Neural cell (in vitro differentiated cells): ENCODE data around the gene PJA1. TPM values are rescaled to one million over a fixed set of nuclear protein-coding genes. Genes with fewer than 3 reads are reported as not detected.

ENCODE experiments used
- H2AFZ ChIP-seq: fragments of 200-600, 300-800 bp; sonication (generic), shearing (Covaris generic); 2 replicates; pipeline ENCODE4 v1.6.0; 2014; ENCODE audit warnings: low read depth, mild to moderate bottlenecking, antibody characterized with exemption, low read length, moderate library complexity
- H3F3A ChIP-seq: fragments of 200-600 bp; shearing (Covaris generic); 2 replicates; pipeline ENCODE4 v1.6.1; 2016; ENCODE audit warnings: mild to moderate bottlenecking, moderate library complexity, mixed read lengths, antibody characterized with exemption, low read length; ENCODE audit not compliant: insufficient read depth, poor library complexity, severe bottlenecking
- H3K27ac ChIP-seq: fragments of 200-600, 300-800 bp; sonication (generic), shearing (Covaris generic); 2 replicates; pipeline ENCODE4 v1.5.1; 2014; ENCODE audit warnings: mild to moderate bottlenecking, low read length, moderate library complexity
- H3K27me3 ChIP-seq: fragments of 300-800, 200-600 bp; sonication (generic), shearing (Covaris generic); 2 replicates; pipeline ENCODE4 v1.6.0; 2014; ENCODE audit warnings: mild to moderate bottlenecking, low read depth, low read length, moderate library complexity; ENCODE audit not compliant: insufficient read depth
- H3K36me3 ChIP-seq: fragments of 300-800, 200-600 bp; sonication (generic), shearing (Covaris generic); 2 replicates; pipeline ENCODE4 v1.5.1; 2014; ENCODE audit warnings: mild to moderate bottlenecking, antibody characterized with exemption, low read length, moderate library complexity; ENCODE audit not compliant: insufficient read depth
- H3K4me2 ChIP-seq: fragments of 300-800, 200-600 bp; sonication (generic), shearing (Covaris generic); 2 replicates; pipeline ENCODE4 v1.6.0; 2014; ENCODE audit warnings: mild to moderate bottlenecking, low read length
- H3K4me3 ChIP-seq: fragments of 300-800, 200-600 bp; sonication (generic), shearing (Covaris generic); 2 replicates; pipeline ENCODE4 v1.5.1; 2014; ENCODE audit warnings: mild to moderate bottlenecking, low read length, moderate library complexity
- H3K79me2 ChIP-seq: fragments of 200-600 bp; shearing (Covaris generic); replicated peaks from 2 replicates; pipeline ENCODE4 v1.6.0; 2014; ENCODE audit warnings: mild to moderate bottlenecking, low read length, moderate library complexity; ENCODE audit not compliant: insufficient read depth
- H3K9ac ChIP-seq: fragments of 300-800, 200-600 bp; sonication (generic), shearing (Covaris generic); 2 replicates; pipeline ENCODE4 v1.6.1; 2016; ENCODE audit warnings: mild to moderate bottlenecking, low read length, mixed read lengths
- H3K9me2 ChIP-seq: fragments of 200-600 bp; shearing (Covaris generic); 2 replicates; pipeline ENCODE4 v1.6.1; 2016; ENCODE audit warnings: mild to moderate bottlenecking, low read length, mixed read lengths; ENCODE audit not compliant: insufficient read depth
- H3K9me3 ChIP-seq: fragments of 200-600, 300-800 bp; sonication (generic), shearing (Covaris generic); 2 replicates; pipeline ENCODE4 v1.6.1; 2016; ENCODE audit warnings: mild to moderate bottlenecking, mixed run types, low read length, moderate library complexity, mixed read lengths
- H4K20me1 ChIP-seq: fragments of 200-600 bp; shearing (Covaris generic); 2 replicates; pipeline ENCODE4 v1.6.1; 2016; ENCODE audit warnings: mild to moderate bottlenecking, mixed run types; ENCODE audit not compliant: insufficient read depth
- EP300 ChIP-seq: fragments of 450-650 bp; conservative IDR thresholded peaks from 2 replicates; pipeline ENCODE4 v1.6.1; 2014; ENCODE audit warnings: antibody characterized with exemption, mild to moderate bottlenecking, moderate library complexity; ENCODE audit not compliant: poor library complexity, severe bottlenecking
- EZH2 ChIP-seq: fragments of 200-600, 300-800 bp; shearing (Covaris generic), sonication (generic); IDR thresholded peaks from 2 replicates; pipeline ENCODE4 v1.6.1; 2014; ENCODE audit warnings: antibody characterized with exemption, low read length, borderline replicate concordance, mild to moderate bottlenecking; ENCODE audit not compliant: insufficient read depth, poor library complexity, severe bottlenecking
- MXI1 ChIP-seq: fragments of 450-650 bp; conservative IDR thresholded peaks from 2 replicates; pipeline ENCODE4 v1.6.1; 2014; ENCODE audit warnings: antibody characterized with exemption, mild to moderate bottlenecking; ENCODE audit not compliant: poor library complexity, severe bottlenecking
- POLR2AphosphoS5 ChIP-seq: IDR thresholded peaks from 2 replicates; pipeline ENCODE4 v1.6.1; 2012
- RAD21 ChIP-seq: fragments of 450-650 bp; conservative IDR thresholded peaks from 2 replicates; pipeline ENCODE4 v1.6.1; 2014; ENCODE audit warnings: antibody characterized with exemption, mild to moderate bottlenecking, moderate library complexity
- REST ChIP-seq: IDR thresholded peaks from 2 replicates; pipeline ENCODE4 v1.6.1; 2012; ENCODE audit warnings: borderline replicate concordance
- SMC3 ChIP-seq: fragments of 450-650 bp; conservative IDR thresholded peaks from 2 replicates; pipeline ENCODE4 v1.6.1; 2014; ENCODE audit warnings: antibody characterized with exemption, mild to moderate bottlenecking, moderate library complexity; ENCODE audit not compliant: poor library complexity
- TAF1 ChIP-seq: IDR thresholded peaks from 2 replicates; pipeline ENCODE4 v1.6.1; 2012; ENCODE audit warnings: low read depth
- polyA minus RNA-seq: library from RNA; depleted of rRNA, polyadenylated mRNA; stranded (reverse); fragments of >200 nt; gene quantifications from 2 replicates; pipeline ENCODE4 v1.2.3, GENCODE V29; 2014
- polyA plus RNA-seq: library from polyadenylated mRNA; depleted of rRNA; stranded (reverse); fragments of >200 nt; gene quantifications from 2 replicates; pipeline ENCODE4 v1.2.3, GENCODE V29; 2014
- TF ChIP-seq, protein P1 (sequence below): fragments of 450-650 bp; IDR thresholded peaks from 2 replicates; pipeline ENCODE4 v1.5.1; 2014; ENCODE audit warnings: antibody characterized with exemption, mild to moderate bottlenecking, moderate library complexity; ENCODE audit not compliant: poor library complexity, severe bottlenecking

Gene PJA1
- polyA plus RNA-seq (214 and 225 TPM in 2 replicates), polyA minus RNA-seq (207 and 208 TPM in 2 replicates)

GRCh38 chrX:69165087-69165651 is at the start of gene PJA1:
Gene PJA1, minus strand, starts transcription at chrX:69165453. Its CDS starts 2,380 bp downstream, at chrX:69163073.
- Histone ChIP-seq H3K9me3 (no peaks in the 10 kb centered on the region), H3K4me3 (peak within 1 kb of the TSS; percentile 82), H3K79me2 (peaks cover 29% of the 10 kb centered on the region), H3K36me3 (no peaks in the 10 kb centered on the region), H2AFZ (peak within 1 kb of the TSS; percentile 21), H4K20me1 (no peaks in the 10 kb centered on the region), H3K4me2 (peak within 1 kb of the TSS; percentile 73), H3K27me3 (no peaks in the 10 kb centered on the region), H3F3A (no peaks in the 10 kb centered on the region), H3K9ac (peak within 1 kb of the TSS; percentile 89), H3K9me2 (no peaks in the 10 kb centered on the region), H3K27ac (peak within 1 kb of the TSS; percentile 88)
- peak; percentile 48 for TF ChIP-seq RAD21
- peak; percentile 49 for TF ChIP-seq REST
- no peak for TF ChIP-seq TAF1
- TF ChIP-seq EZH2 = no peak
- TF ChIP-seq EP300 = peak; percentile 43
- TF ChIP-seq, protein P1, sequence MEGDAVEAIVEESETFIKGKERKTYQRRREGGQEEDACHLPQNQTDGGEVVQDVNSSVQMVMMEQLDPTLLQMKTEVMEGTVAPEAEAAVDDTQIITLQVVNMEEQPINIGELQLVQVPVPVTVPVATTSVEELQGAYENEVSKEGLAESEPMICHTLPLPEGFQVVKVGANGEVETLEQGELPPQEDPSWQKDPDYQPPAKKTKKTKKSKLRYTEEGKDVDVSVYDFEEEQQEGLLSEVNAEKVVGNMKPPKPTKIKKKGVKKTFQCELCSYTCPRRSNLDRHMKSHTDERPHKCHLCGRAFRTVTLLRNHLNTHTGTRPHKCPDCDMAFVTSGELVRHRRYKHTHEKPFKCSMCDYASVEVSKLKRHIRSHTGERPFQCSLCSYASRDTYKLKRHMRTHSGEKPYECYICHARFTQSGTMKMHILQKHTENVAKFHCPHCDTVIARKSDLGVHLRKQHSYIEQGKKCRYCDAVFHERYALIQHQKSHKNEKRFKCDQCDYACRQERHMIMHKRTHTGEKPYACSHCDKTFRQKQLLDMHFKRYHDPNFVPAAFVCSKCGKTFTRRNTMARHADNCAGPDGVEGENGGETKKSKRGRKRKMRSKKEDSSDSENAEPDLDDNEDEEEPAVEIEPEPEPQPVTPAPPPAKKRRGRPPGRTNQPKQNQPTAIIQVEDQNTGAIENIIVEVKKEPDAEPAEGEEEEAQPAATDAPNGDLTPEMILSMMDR = no peak
- TF ChIP-seq MXI1 = peak; percentile 47
- TF ChIP-seq SMC3 = peak; percentile 50
- peak; percentile 93 for TF ChIP-seq POLR2AphosphoS5

DNA sequence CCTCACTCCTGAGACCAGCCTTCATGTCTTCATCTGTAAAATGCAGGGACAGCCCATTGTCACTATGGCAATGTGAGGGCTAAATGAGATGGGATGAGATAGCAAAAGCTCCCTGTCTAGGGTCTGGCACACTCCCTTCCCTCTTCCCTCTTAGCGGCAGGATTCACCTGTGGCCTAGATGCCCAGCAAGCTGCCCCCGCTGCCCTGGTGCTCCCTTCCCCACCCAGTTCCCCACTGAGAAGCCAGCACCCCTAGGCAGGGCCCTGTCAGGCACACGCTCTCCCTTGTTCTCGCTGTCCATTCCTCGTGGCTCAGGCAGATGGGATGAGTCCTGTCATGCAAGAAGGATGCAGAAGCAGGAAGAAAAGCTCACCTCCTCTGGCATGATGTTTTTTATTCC is 49.2 kb upstream of the PJA1 start:
- no peak overlapping the region for H3K27ac ChIP-seq
- H3K9ac ChIP-seq = no peak overlapping the region

More for the DNA sequence above, 49.2 kb upstream of the PJA1 start:
- Histone ChIP-seq H3K79me2 (no peaks in the 10 kb centered on the region), H2AFZ (no peak overlapping the region), H3F3A (no peaks in the 10 kb centered on the region), H3K36me3 (no peaks in the 10 kb centered on the region), H3K9me2 (no peaks in the 10 kb centered on the region), H4K20me1 (no peaks in the 10 kb centered on the region), H3K27me3 (no peaks in the 10 kb centered on the region), H3K9me3 (no peaks in the 10 kb centered on the region), H3K4me2 (no peak overlapping the region), H3K4me3 (no peak overlapping the region)
- TF ChIP-seq SMC3 (no peak), REST (no peak), MXI1 (no peak), EP300 (no peak), POLR2AphosphoS5 (no peak), TAF1 (no peak), RAD21 (no peak), EZH2 (no peak)
- TF ChIP-seq, protein P1 = no peak
